Neuronal stem cell (in vitro differentiated cells): Measurements from ENCODE around the gene GPATCH4.

Source experiments
- DNase-seq: peaks from one replicate; pipeline ENCODE4 v3.0.0-alpha.2; 2013; ENCODE audit warnings: low spot score
- H2AFZ ChIP-seq: one replicate; pipeline ENCODE4 v1.6.1; 2013; ENCODE audit warnings: mild to moderate bottlenecking, low read length, inconsistent platforms
- H2AK5ac ChIP-seq: 2 replicates; pipeline ENCODE4 v1.6.1; 2013; ENCODE audit warnings: low read depth, mild to moderate bottlenecking, inconsistent platforms, low read length, moderate library complexity, mixed read lengths
- H2BK120ac ChIP-seq: 2 replicates; pipeline ENCODE4 v1.6.1; 2013; ENCODE audit warnings: low read depth, mild to moderate bottlenecking, inconsistent platforms, low read length, moderate library complexity, mixed read lengths
- H2BK12ac ChIP-seq: one replicate; pipeline ENCODE4 v1.6.1; 2013; ENCODE audit warnings: low read length, inconsistent platforms
- H2BK15ac ChIP-seq: 2 replicates; pipeline ENCODE4 v1.6.1; 2013; ENCODE audit warnings: mild to moderate bottlenecking, low read length, inconsistent platforms, mixed read lengths
- H2BK5ac ChIP-seq: one replicate; pipeline ENCODE4 v1.6.1; 2013; ENCODE audit warnings: inconsistent platforms, mild to moderate bottlenecking, low read length, moderate library complexity
- H3K14ac ChIP-seq: one replicate; pipeline ENCODE4 v1.6.1; 2013; ENCODE audit warnings: low read length, inconsistent platforms
- H3K18ac ChIP-seq: 2 replicates; pipeline ENCODE4 v1.6.1; 2013; ENCODE audit warnings: low read length, inconsistent platforms
- H3K23ac ChIP-seq: 2 replicates; pipeline ENCODE4 v1.6.1; 2013; ENCODE audit warnings: low read depth, mild to moderate bottlenecking, mixed read lengths, low read length, inconsistent platforms; ENCODE audit not compliant: poor library complexity
- H3K27ac ChIP-seq: replicated peaks from 3 replicates; pipeline ENCODE4 v1.5.1; 2013; ENCODE audit warnings: low read length, inconsistent platforms
- H3K27me3 ChIP-seq, 3 experiments: 2 replicates each; pipeline ENCODE4 v1.6.1; 2013; ENCODE audit warnings: low read length in 3 of 3, mild to moderate bottlenecking in 2 of 3, inconsistent platforms in 1 of 3, low read depth in 1 of 3, mixed read lengths in 1 of 3, moderate library complexity in 1 of 3; ENCODE audit not compliant: control insufficient read depth in 3 of 3, insufficient read depth in 3 of 3
- H3K36me3 ChIP-seq, 2 donors: replicated peaks in 1 of 2; 2 replicates each; pipeline ENCODE4 v1.6.1; 2013; ENCODE audit warnings: low read length in 2 of 2; ENCODE audit not compliant: control insufficient read depth in 2 of 2, insufficient read depth in 2 of 2
- H3K4ac ChIP-seq: 2 replicates; pipeline ENCODE4 v1.6.1; 2013; ENCODE audit warnings: inconsistent platforms, mild to moderate bottlenecking, low read length, moderate library complexity
- H3K4me1 ChIP-seq, 2 donors: 1 replicate in 1 of 2; 2 replicates in 1 of 2; pipeline ENCODE4 v1.6.1; 2013; ENCODE audit warnings: low read length in 2 of 2, low read depth in 1 of 2; ENCODE audit not compliant: control insufficient read depth in 2 of 2, insufficient read depth in 1 of 2
- H3K4me2 ChIP-seq: one replicate; pipeline ENCODE4 v1.6.1; 2013; ENCODE audit warnings: mild to moderate bottlenecking, low read length, inconsistent platforms; ENCODE audit not compliant: insufficient read depth, poor library complexity, severe bottlenecking
- H3K4me3 ChIP-seq, 2 donors: 2 replicates each; pipeline ENCODE4 v1.5.1; 2013; ENCODE audit warnings: low read length in 2 of 2, mild to moderate bottlenecking in 2 of 2, inconsistent platforms in 1 of 2, moderate library complexity in 1 of 2
- H3K79me1 ChIP-seq: one replicate; pipeline ENCODE4 v1.6.1; 2013; ENCODE audit warnings: low read depth, mild to moderate bottlenecking, inconsistent platforms, low read length, moderate library complexity
- H3K9ac ChIP-seq: one replicate; pipeline ENCODE4 v1.6.1; 2013; ENCODE audit warnings: mild to moderate bottlenecking, low read depth, low read length, inconsistent platforms; ENCODE audit not compliant: poor library complexity
- H3K9me3 ChIP-seq, 2 donors: replicated peaks in 1 of 2; 2 replicates each; pipeline versions ENCODE3 to v1.6.1; 2013; ENCODE audit warnings: low read length in 2 of 2, mild to moderate bottlenecking in 2 of 2, inconsistent platforms in 1 of 2, low read depth in 1 of 2, mixed read lengths in 1 of 2, moderate library complexity in 1 of 2; ENCODE audit not compliant: control insufficient read depth in 2 of 2, insufficient read depth in 1 of 2
- H4K8ac ChIP-seq: one replicate; pipeline ENCODE4 v1.6.1; 2013; ENCODE audit warnings: low read depth, mild to moderate bottlenecking, inconsistent platforms, low read length, moderate library complexity
- H4K91ac ChIP-seq: one replicate; pipeline ENCODE4 v1.6.1; 2013; ENCODE audit warnings: low read length, low read depth, mild to moderate bottlenecking, inconsistent platforms; ENCODE audit not compliant: poor library complexity
- WGBS, 2 donors: extraction: QIAGEN DNeasy Blood & Tissue Kit; methylation state at CpG; one replicate each; pipeline ENCODE4 v1.1.7; 2013; ENCODE audit warnings: missing lambda C conversion rate in 2 of 2, mixed read lengths in 1 of 2; ENCODE audit not compliant: insufficient read length in 2 of 2, insufficient replicate concordance in 1 of 2; ENCODE audit errors: extremely low coverage in 2 of 2; 5-methylcytosine and 5-hydroxymethylcytosine counted together

Gene GPATCH4

DNA sequence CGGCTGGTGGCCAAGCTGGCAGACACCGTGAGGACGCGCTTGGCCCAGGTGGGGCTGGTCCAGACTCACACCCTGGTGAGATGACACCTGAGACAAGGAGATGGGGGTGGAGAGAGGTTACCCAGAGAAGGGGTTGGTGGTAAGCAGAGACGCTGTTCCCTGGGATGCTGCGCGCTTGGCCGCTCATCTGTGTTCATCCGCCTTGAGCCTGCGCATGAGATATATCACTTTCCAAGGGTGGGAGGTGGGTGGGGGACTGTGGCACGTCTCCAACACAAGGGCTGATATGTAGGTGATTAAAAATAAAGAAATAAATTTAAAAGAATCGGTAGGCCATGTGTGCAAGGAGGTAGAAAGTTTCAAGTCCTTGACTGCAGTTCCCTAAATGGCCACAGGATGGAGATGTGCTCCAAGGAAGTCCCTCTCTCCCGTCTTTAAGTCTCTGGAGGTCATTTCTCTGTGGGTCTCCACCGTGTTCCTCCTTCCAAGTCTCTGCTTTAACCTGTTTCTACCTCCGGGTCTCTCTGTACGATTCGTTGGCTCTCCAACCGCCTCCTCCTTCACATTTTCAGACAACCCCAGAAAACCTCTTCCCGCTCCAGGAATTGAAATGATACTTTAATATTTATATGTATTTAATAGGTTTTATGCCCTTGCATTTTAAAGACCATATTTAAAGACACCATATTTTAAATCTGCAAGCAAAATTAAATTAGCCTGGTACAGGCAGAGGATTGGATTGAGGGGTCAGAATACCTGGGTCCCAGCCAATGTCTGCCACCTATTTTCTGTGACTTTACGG, 17.3 kb downstream of the GPATCH4 start:
- DNase-seq, result peak; percentile 78
- WGBS, 2 donors, result no CpG with 5 or more reads among the region's 20 CpGs
- H2BK5ac ChIP-seq, result no peak overlapping the region

DNA sequence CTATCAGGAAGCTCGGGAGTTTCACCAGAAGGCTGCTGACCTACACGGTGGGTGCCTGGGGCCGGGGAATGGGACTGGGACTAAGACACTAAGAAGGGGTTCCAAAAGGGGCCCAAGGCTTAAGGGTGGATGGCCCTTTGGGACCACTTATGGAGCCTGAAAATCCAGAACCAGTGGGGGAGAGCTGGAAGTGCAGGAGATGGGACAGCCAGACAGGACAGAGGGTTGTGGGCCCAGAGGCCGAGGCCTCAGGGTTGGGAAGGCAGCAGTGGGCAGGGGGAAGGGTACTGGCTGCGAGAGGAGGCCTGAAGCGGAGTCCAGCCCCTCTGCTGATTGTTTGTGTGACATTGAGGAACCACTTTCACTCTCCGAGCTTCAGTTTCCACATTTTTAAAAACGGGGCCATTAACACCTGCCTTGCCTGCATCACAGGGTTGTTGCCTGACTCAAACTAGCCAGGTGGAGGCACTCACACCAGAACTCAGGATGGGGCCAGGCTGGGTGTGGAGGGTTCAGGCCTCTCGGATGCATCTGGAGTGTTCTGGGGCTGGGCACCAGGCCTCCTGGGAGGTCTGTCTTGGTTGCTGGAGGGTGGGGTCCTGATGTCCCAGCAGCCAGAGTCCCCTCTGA, 18.8 kb downstream of the GPATCH4 start:
- Histone ChIP-seq H3K27ac (no peak overlapping the region), H3K23ac (no peak overlapping the region), H2BK12ac (no peak overlapping the region), H2AFZ (peak overlapping the region; percentile 58), H3K27me3 (peaks cover 0 to 64% (median 2%) of the 10 kb centered on the region in 3 experiments), H3K4ac (no peak overlapping the region), H3K36me3 (no peaks in the 10 kb centered on the region), H2AK5ac (no peak overlapping the region), H3K9me3 (no peaks in the 10 kb centered on the region), H3K14ac (no peak overlapping the region), H2BK15ac (no peak overlapping the region), H3K9ac (no peak overlapping the region), H3K4me1 (peaks cover 0 to 1% of the 10 kb centered on the region in 2 donors), H3K18ac (no peak overlapping the region), H3K4me3 (no peak overlapping the region), H2BK120ac (no peak overlapping the region), H2BK5ac (no peak overlapping the region), H4K91ac (no peak overlapping the region), H4K8ac (no peak overlapping the region), H3K4me2 (no peak overlapping the region), H3K79me1 (no peaks in the 10 kb centered on the region)
- WGBS, 2 donors, result no CpG with 5 or more reads among the region's 9 CpGs
- DNase-seq, result no peak

More for the DNA sequence above, 17.3 kb downstream of the GPATCH4 start:
- peak overlapping the region; percentile 44 for H3K4ac ChIP-seq
- no peak overlapping the region for H3K14ac ChIP-seq
- peak overlapping the region; percentile 64 for H3K9ac ChIP-seq
- H3K27me3 ChIP-seq, result peaks cover 0 to 64% (median 2%) of the 10 kb centered on the region in 3 experiments
- H2AK5ac ChIP-seq, result peak overlapping the region; percentile 53
- peak overlapping the region; percentile 42 for H2BK12ac ChIP-seq
- H3K79me1 ChIP-seq, result no peaks in the 10 kb centered on the region
- H4K91ac ChIP-seq, result no peak overlapping the region
- H3K4me1 ChIP-seq, result peaks cover 0 to 1% of the 10 kb centered on the region in 2 donors
- H3K4me3 ChIP-seq, result no peak overlapping the region
- H3K18ac ChIP-seq, result peak overlapping the region; percentile 72
- H3K36me3 ChIP-seq, result no peaks in the 10 kb centered on the region
- H2AFZ ChIP-seq, result peak overlapping the region; percentile 69
- no peaks in the 10 kb centered on the region for H3K9me3 ChIP-seq
- peak overlapping the region; percentile 87 for H4K8ac ChIP-seq
- no peak overlapping the region for H3K4me2 ChIP-seq
- no peak overlapping the region for H2BK15ac ChIP-seq
- no peak overlapping the region for H3K27ac ChIP-seq
- H2BK120ac ChIP-seq, result no peak overlapping the region
- no peak overlapping the region for H3K23ac ChIP-seq

DNA sequence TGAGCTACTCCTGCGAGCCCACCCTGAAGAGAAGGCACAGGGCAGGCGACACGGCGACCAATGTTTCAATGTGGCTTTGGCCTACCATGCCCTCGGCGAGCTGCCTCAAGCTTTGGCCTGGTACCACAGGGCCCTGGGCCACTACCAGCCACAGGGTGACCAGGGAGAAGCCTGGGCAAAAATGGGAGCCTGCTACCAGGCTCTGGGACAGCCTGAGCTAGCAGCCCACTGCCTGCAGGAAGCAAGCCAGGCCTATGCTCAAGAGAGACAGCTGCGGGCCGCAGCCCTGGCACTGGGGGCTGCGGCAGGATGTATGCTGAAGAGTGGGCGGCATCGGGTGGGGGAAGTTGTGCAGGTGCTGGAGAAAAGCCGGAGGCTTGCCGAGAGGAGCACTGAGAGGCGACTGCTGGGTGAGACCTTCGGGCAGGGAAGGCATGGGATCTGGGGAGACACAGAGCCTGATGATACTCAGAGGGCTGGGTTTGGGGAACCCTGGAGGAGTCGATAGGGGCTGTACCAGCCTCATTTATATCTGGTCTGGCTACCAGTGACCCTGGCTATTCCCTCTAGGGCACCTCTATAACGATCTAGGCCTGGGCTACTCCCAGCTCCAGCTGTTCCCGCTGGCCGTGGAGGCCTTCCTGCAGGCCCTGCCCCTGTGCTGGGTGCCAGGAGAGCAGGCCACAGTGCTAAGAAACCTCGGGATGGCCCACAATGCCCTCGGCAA, 19.5 kb downstream of the GPATCH4 start:
- no peaks in the 10 kb centered on the region for H3K79me1 ChIP-seq
- H3K27me3 ChIP-seq, result peaks cover 0 to 59% (median 2%) of the 10 kb centered on the region in 3 experiments
- H3K9me3 ChIP-seq, result no peaks in the 10 kb centered on the region
- no CpG with 5 or more reads among the region's 21 CpGs for WGBS, 2 donors
- H3K4me1 ChIP-seq, result peaks cover 0 to 1% of the 10 kb centered on the region in 2 donors
- no peak overlapping the region for H4K91ac ChIP-seq
- no peak overlapping the region for H2BK120ac ChIP-seq
- H3K23ac ChIP-seq, result no peak overlapping the region
- H2BK5ac ChIP-seq, result no peak overlapping the region
- no peak overlapping the region for H3K18ac ChIP-seq
- no peak overlapping the region for H3K27ac ChIP-seq
- no peak for DNase-seq
- no peak overlapping the region for H3K9ac ChIP-seq
- peak overlapping the region; percentile 58 for H2AFZ ChIP-seq
- no peak overlapping the region for H2AK5ac ChIP-seq
- no peak overlapping the region for H3K4ac ChIP-seq
- H3K4me3 ChIP-seq, result no peak overlapping the region
- no peaks in the 10 kb centered on the region for H3K36me3 ChIP-seq
- H3K14ac ChIP-seq, result no peak overlapping the region
- no peak overlapping the region for H3K4me2 ChIP-seq
- H2BK15ac ChIP-seq, result no peak overlapping the region
- H4K8ac ChIP-seq, result no peak overlapping the region
- H2BK12ac ChIP-seq, result no peak overlapping the region

DNA sequence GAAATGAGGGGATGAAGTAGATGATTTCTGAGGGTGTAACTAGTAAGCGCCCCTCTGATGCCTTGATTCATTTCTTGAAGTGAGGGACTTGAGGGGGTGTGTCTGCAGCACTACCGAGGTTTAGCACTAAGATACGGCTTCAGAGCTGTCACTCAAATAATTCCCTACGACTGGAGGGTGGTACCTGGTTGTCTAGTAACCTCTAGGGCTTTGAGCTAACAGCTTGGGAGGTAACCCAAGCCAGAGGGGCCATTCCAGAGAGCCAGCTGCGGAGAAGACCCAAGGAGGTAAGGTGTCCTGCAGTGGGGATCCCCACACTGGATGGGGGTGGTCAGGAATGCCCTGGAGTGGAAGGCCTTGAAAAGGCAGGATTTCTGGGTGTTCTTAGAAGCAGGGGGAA, 21.8 kb downstream of the GPATCH4 start, which contains the start of gene TTC24:
TTC24 (plus strand) TSS at position 252 of the 400 bp plus-strand sequence. CDS start 1,642 bp downstream, outside the sequence.
- no peak within 1 kb of the TSS for H2AK5ac ChIP-seq
- H3K9ac ChIP-seq, result no peak within 1 kb of the TSS
- H2AFZ ChIP-seq, result no peak within 1 kb of the TSS
- peaks cover 0 to 46% (median 0%) of the 10 kb centered on the region in 3 experiments for H3K27me3 ChIP-seq
- H3K18ac ChIP-seq, result no peak within 1 kb of the TSS
- no peak within 1 kb of the TSS for H2BK12ac ChIP-seq
- H3K27ac ChIP-seq, result no peak within 1 kb of the TSS
- no peak within 1 kb of the TSS for H3K4ac ChIP-seq
- no peak within 1 kb of the TSS for H4K8ac ChIP-seq
- no peaks in the 10 kb centered on the region for H3K36me3 ChIP-seq
- no CpG with 5 or more reads among the region's 5 CpGs for WGBS, 2 donors
- H3K4me2 ChIP-seq, result no peak within 1 kb of the TSS
- no peak within 1 kb of the TSS for H2BK5ac ChIP-seq
- H2BK120ac ChIP-seq, result no peak within 1 kb of the TSS
- no peak for DNase-seq
- no peak within 1 kb of the TSS for H3K4me3 ChIP-seq
- peaks cover 0 to 1% of the 10 kb centered on the region in 2 donors for H3K4me1 ChIP-seq
- no peak within 1 kb of the TSS for H2BK15ac ChIP-seq
- H3K23ac ChIP-seq, result no peak within 1 kb of the TSS
- H4K91ac ChIP-seq, result no peak within 1 kb of the TSS
- H3K79me1 ChIP-seq, result no peaks in the 10 kb centered on the region
- H3K9me3 ChIP-seq, result no peaks in the 10 kb centered on the region
- H3K14ac ChIP-seq, result no peak within 1 kb of the TSS
